ENCODE measurements around the gene RHOA.

- TF ChIP-seq CTCF (IDR thresholded peaks at IDR 0.05; ENCODE audit: low read length) (no peak), EZH2 (IDR thresholded peaks at IDR 0.05; ENCODE audit: borderline replicate concordance, low read length) (no peak)
These were observed 52.9 kb downstream of the RHOA start for GRCh38 chr3:49358884-49359225.
